GM12878 (cell line): ENCODE results near the gene JUN. TPM values are rescaled to one million over a fixed set of nuclear protein-coding genes. Genes with fewer than 3 reads are reported as not detected.

ENCODE experiments used
- ATAC-seq: fragments of 200-7000 bp; cut with Tn5 transposase; 3 replicates; pipeline ENCODE4 v1.9.1; 2020; ENCODE audit warnings: mild to moderate bottlenecking, moderate library complexity
- BruUV-seq: library from RNA; stranded (reverse); fragments of 400-500 nt; replicated peaks from 2 replicates; lab custom pipeline; 2021; lab: Mats Ljungman, UMichigan
- CTCF ChIA-PET: fragments of 300-600 bp; sonication (Branson Sonifier 250); formaldehyde crosslinking; extraction: SDS; loops from one replicate; lab custom pipeline; 2021; ENCODE audit warnings: inconsistent platforms; lab: Yijun Ruan, JAX
- POLR2A ChIA-PET: fragments of 350-600 bp; formaldehyde crosslinking; extraction: SDS; loops from one replicate; lab custom pipeline; 2021; ENCODE audit warnings: inconsistent platforms; lab: Charles Lee
- RAD21 ChIA-PET: fragments of 300-600 bp; sonication (Branson Sonifier 250); formaldehyde crosslinking; loops from one replicate; lab custom pipeline; 2023; ENCODE audit warnings: antibody characterized with exemption; ENCODE audit not compliant: unreplicated experiment; lab: Charles Lee
- SMC1A ChIA-PET: fragments of 300-600 bp; sonication (Branson Sonifier 250); formaldehyde crosslinking; loops from one replicate; lab custom pipeline; 2023; ENCODE audit not compliant: unreplicated experiment, uncharacterized antibody; lab: Charles Lee
- DNase-seq: peaks from one replicate; pipeline ENCODE4 v3.0.0-alpha.2; 2011; ENCODE audit warnings: low read depth, low spot score
- FAIRE-seq: peaks from 3 replicates; lab custom pipeline; 2011; peaks lifted over from hg19 to GRCh38; lab: Jason Lieb, UNC
- H2AFZ ChIP-seq: 2 replicates; pipeline ENCODE4 v1.6.0; 2011; ENCODE audit warnings: low read depth, low read length, control low read depth; ENCODE audit not compliant: control insufficient read depth
- H3K27ac ChIP-seq: 2 replicates; pipeline ENCODE4 v1.5.1; 2011; ENCODE audit warnings: control low read depth; ENCODE audit not compliant: control insufficient read depth, insufficient read depth
- H3K27me3 ChIP-seq, 2 experiments: replicated peaks in 1 of 2; 2 replicates each; pipeline versions ENCODE4 v1.6.0 to v1.6.1; 2011; ENCODE audit warnings: low read length in 1 of 2; ENCODE audit not compliant: control insufficient read depth in 2 of 2, insufficient read depth in 2 of 2
- H3K36me3 ChIP-seq, 2 experiments: 2 replicates each; pipeline ENCODE4 v1.5.1; 2011; ENCODE audit warnings: low read length in 1 of 2; ENCODE audit not compliant: control insufficient read depth in 2 of 2, insufficient read depth in 2 of 2
- H3K4me1 ChIP-seq: 2 replicates; pipeline ENCODE4 v1.6.1; 2011; ENCODE audit warnings: mild to moderate bottlenecking, low read length, moderate library complexity, mixed read lengths; ENCODE audit not compliant: control insufficient read depth, insufficient read depth
- H3K4me2 ChIP-seq: 2 replicates; pipeline ENCODE4 v1.6.0; 2011; ENCODE audit warnings: control low read depth; ENCODE audit not compliant: control insufficient read depth, insufficient read depth
- H3K4me3 ChIP-seq: fragments of 200-600 bp; sonication (generic); 2 replicates; pipeline ENCODE4 v1.5.1; 2016
- H3K79me2 ChIP-seq: 2 replicates; pipeline ENCODE4 v1.6.0; 2011; ENCODE audit warnings: low read length; ENCODE audit not compliant: control insufficient read depth, insufficient read depth
- H3K9ac ChIP-seq: 2 replicates; pipeline ENCODE4 v1.8.0; 2011; ENCODE audit warnings: low read length, control low read depth, mixed read lengths; ENCODE audit not compliant: control insufficient read depth, insufficient read depth
- H3K9me3 ChIP-seq: replicated peaks from 3 replicates; pipeline ENCODE4 v1.5.1; 2011; ENCODE audit warnings: mild to moderate bottlenecking, low read length; ENCODE audit not compliant: control insufficient read depth, insufficient read depth
- H4K20me1 ChIP-seq: 2 replicates; pipeline ENCODE4 v1.6.0; 2011; ENCODE audit not compliant: control insufficient read depth, insufficient read depth
- BCL11A ChIP-seq: IDR thresholded peaks from 2 replicates; pipeline ENCODE4 v1.6.1; 2011; ENCODE audit warnings: low read depth, low read length
- CHD4 ChIP-seq: fragments of 200-600 bp; sonication (generic); IDR thresholded peaks from 2 replicates; pipeline ENCODE4 v1.6.1; 2016; ENCODE audit warnings: mild to moderate bottlenecking
- CREM ChIP-seq: IDR thresholded peaks from 2 replicates; pipeline ENCODE4 v1.6.1; 2014; ENCODE audit warnings: antibody characterized with exemption, low read depth
- DPF2 ChIP-seq: fragments of 450-650 bp; IDR thresholded peaks from 2 replicates; pipeline ENCODE4 v1.6.1; 2017; ENCODE audit warnings: mild to moderate bottlenecking
- EP300 ChIP-seq, 2 experiments: fragments of 150-350 bp in 1 of 2; IDR thresholded peaks; 2 replicates each; pipeline ENCODE4 v1.6.1; 2011 to 2012; ENCODE audit warnings: low read depth in 2 of 2, low read length in 2 of 2, borderline replicate concordance in 1 of 2, improper control_type of control experiment in 1 of 2, inconsistent platforms in 1 of 2; ENCODE audit not compliant: control insufficient read depth in 1 of 2
- HDAC6 ChIP-seq: fragments of 200-600 bp; sonication (generic); IDR thresholded peaks from one replicate; pipeline ENCODE4 v1.8.0; 2017; ENCODE audit warnings: antibody characterized with exemption; ENCODE audit not compliant: unreplicated experiment
- NKRF ChIP-seq: fragments of 450-650 bp; conservative IDR thresholded peaks from 2 replicates; pipeline ENCODE4 v1.6.1; 2017; ENCODE audit warnings: mild to moderate bottlenecking, moderate library complexity
- RB1 ChIP-seq: fragments of 450-650 bp; formaldehyde crosslinking; IDR thresholded peaks from 2 replicates; pipeline ENCODE4 v1.6.1; 2017; ENCODE audit warnings: mild to moderate bottlenecking, borderline replicate concordance
- SMARCA5 ChIP-seq: fragments of 450-650 bp; IDR thresholded peaks from 2 replicates; pipeline ENCODE4 v1.6.1; 2017; ENCODE audit warnings: mild to moderate bottlenecking
- ZBTB11 ChIP-seq: fragments of 450-650 bp; formaldehyde crosslinking; IDR thresholded peaks from 2 replicates; pipeline ENCODE4 v1.5.0; 2022; ENCODE audit warnings: mild to moderate bottlenecking, missing genetic modification characterization
- ZNF274 ChIP-seq: IDR thresholded peaks from one replicate; pipeline ENCODE4 v1.8.0; 2011; ENCODE audit not compliant: insufficient read length, insufficient read depth
- ZNF384 ChIP-seq: IDR thresholded peaks from 2 replicates; pipeline ENCODE4 v1.6.1; 2012; ENCODE audit warnings: low read depth, mild to moderate bottlenecking, low read length, improper control_type of control experiment, borderline replicate concordance
- ZNF687 ChIP-seq: fragments of 450-650 bp; IDR thresholded peaks from 2 replicates; pipeline ENCODE4 v1.6.1; 2017; ENCODE audit warnings: mild to moderate bottlenecking, moderate library complexity
- WGBS: methylation state at CpG from one replicate; pipeline ENCODE4 v1.1.6; 2016; ENCODE audit warnings: low lambda C conversion rate; ENCODE audit not compliant: insufficient replicate concordance, insufficient coverage; ENCODE audit errors: missing lambda C conversion rate; 5-methylcytosine and 5-hydroxymethylcytosine counted together
- in situ Hi-C: fragments of 300-500 bp; cut with MboI; formaldehyde crosslinking; loops from 9 replicates; pipeline ENCODE4 v1.14.3; 2018; ENCODE audit warnings: mixed read lengths
- intact Hi-C: fragments of 100-400 bp; cut with micrococcal nuclease; formaldehyde crosslinking; loops from one replicate; pipeline ENCODE4 v1.14.2; 2022; ENCODE audit not compliant: unreplicated experiment
- polyA plus RNA-seq, 11 experiments: library from polyadenylated mRNA; depleted of rRNA in 4 of 11; unstranded in 6 of 11; stranded (reverse) in 5 of 11; fragments of >200 nt; fragmentation: Nextera tagmentation in 4 of 11; fragmentation: Illumina TruSeq in 1 of 11; extraction: Ambion mirVana in 4 of 11; extraction: Trizol in 1 of 11; gene quantifications; 1 replicate in 1 of 11; 2 replicates in 10 of 11; pipeline versions ENCODE4 v1.2.1 to v1.2.3, GENCODE V29; 2011 to 2016; ENCODE audit warnings: inconsistent platforms in 2 of 11, missing spikeins in 2 of 11, low read depth in 1 of 11
- total RNA-seq, 4 experiments: library from RNA; depleted of rRNA in 3 of 4; stranded (reverse); fragments of >200 nt in 3 of 4; fragmentation: Illumina TruSeq in 1 of 4; extraction: Trizol in 1 of 4; gene quantifications; 2 replicates each; pipeline versions ENCODE4 v1.2.1 to v1.2.3, GENCODE V29; 2013 to 2021

Gene JUN
- total and polyA plus RNA-seq, 10 of the 15 experiments (the other 5 are each of a cell fraction or from before 2014, with no cell fraction given), result 0.18 to 8.4 (median 2.8) TPM

GRCh38 chr1:58804853-58805565 lies 21.2 kb upstream of the JUN start:
- Histone ChIP-seq H3K79me2 (no peaks in the 10 kb centered on the region), H3K9ac (no peak overlapping the region), H2AFZ (no peak overlapping the region), H3K9me3 (no peaks in the 10 kb centered on the region), H3K27me3 (no peaks in the 10 kb centered on the region), H4K20me1 (no peaks in the 10 kb centered on the region), H3K4me3 (no peak overlapping the region), H3K4me2 (no peak overlapping the region), H3K4me1 (peaks cover 19% of the 10 kb centered on the region), H3K27ac (peak overlapping the region; percentile 9; the same call in 1 of the 2 replicates), H3K36me3 (no peaks in the 10 kb centered on the region)
- FAIRE-seq (no peak), ATAC-seq (peak; percentile 27; the same call in 2 of the 3 replicates), DNase-seq (no peak)
- RAD21 ChIA-PET, result no interaction called here
- intact Hi-C loops (no loop called here), in situ Hi-C loops (no loop called here)
- CTCF ChIA-PET, result interaction anchor here (0.6 to 1.5 kb wide), 4 partner anchors 21 to 894 kb away, joined by 3 to 5 read pairs (median 3); partner anchors contain the start of gene JUN
- POLR2A ChIA-PET, result no interaction called here
- BruUV-seq, result no TSS peak
- SMC1A ChIA-PET, result interaction anchor here (1.4 kb wide), 1 partner anchor 17 kb away, joined by 4 read pairs; no protein-coding TSS in a partner anchor
- 49% methylated on average over 3 of the region's 3 CpGs for WGBS
- TF ChIP-seq CREM (no peak), BCL11A (no peak), HDAC6 (no peak), RB1 (no peak), CHD4 (no peak), ZNF687 (no peak), ZNF384 (no peak), ZNF274 (no peak), EP300 (IDR thresholded peaks at IDR 0.05; ENCODE audit: borderline replicate concordance in 1 of 2, control insufficient read depth in 1 of 2, low read depth in 2 of 2, low read length in 2 of 2) (no peak), SMARCA5 (no peak), NKRF (no peak), ZBTB11 (CRISPR knock-in tag) (no peak), DPF2 (no peak)
